Limb (tissue), 2 donors: ENCODE measurements around the gene PCID2.

Experiments
- DNase-seq, 2 donors: peaks; one replicate each; pipeline ENCODE4 v3.0.0-alpha.2; 2016; ENCODE audit errors: extremely low spot score in 2 of 2

The PCID2 gene

GRCh38 chr13:113187883-113188665 is 20.4 kb downstream of the PCID2 start:
- DNase-seq: no peak

DNA sequence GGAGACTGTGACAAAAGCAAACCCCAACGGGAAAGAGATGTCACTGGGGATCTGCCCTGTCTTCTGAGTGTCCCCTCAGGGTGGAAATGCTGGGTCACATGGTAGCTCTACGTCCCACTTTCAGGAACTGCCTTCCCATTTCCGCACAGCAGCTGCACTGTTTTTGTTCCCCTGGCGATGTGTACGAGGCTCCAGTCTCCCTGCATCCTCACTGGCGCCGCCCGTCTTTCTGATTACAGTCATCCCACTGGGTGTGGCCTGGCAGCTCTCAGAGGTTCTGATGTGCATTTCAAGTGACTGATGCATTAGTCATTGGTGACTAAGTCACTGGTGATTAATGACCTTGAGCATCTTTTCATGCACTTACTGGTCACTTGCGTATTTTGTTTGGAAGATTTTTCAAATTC is 21.2 kb downstream of the PCID2 start:
- no peak for DNase-seq

DNA sequence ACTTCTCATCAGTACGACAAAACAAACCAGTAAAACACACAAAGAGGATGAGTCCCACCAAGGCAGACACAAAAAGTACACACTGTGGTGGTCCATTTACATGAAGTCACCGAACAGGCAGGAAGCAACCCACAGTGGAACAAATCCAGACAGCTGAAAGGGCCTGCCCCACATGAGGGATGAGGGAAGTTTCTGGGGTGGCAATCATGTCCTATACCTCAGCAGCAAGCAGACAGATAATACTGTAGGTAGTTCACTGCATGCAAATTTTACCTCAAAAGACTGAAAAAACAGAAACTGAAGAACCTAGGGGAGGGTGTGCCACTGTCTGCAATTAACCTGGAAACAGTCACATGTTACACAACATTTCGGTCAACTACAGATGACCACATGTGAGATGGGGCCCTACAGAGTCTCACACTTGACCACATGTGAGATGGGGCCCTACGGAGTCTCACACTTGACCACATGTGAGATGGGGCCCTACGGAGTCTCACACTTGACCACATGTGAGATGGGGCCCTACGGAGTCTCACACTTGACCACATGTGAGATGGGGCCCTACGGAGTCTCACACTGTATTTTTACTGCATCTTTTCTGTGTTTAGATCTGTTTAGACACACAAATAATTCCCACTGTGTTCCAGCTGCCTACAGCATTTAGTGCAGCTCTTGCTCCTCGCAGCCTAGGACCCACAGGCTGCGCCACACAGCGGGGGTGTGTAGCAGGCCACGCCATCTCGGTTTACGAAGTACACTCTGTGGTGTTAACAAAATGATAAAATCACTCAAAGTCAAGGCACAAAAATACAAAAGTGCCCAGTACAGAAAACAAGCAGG is 22.2 kb downstream of the PCID2 start:
- DNase-seq: no peak

DNA sequence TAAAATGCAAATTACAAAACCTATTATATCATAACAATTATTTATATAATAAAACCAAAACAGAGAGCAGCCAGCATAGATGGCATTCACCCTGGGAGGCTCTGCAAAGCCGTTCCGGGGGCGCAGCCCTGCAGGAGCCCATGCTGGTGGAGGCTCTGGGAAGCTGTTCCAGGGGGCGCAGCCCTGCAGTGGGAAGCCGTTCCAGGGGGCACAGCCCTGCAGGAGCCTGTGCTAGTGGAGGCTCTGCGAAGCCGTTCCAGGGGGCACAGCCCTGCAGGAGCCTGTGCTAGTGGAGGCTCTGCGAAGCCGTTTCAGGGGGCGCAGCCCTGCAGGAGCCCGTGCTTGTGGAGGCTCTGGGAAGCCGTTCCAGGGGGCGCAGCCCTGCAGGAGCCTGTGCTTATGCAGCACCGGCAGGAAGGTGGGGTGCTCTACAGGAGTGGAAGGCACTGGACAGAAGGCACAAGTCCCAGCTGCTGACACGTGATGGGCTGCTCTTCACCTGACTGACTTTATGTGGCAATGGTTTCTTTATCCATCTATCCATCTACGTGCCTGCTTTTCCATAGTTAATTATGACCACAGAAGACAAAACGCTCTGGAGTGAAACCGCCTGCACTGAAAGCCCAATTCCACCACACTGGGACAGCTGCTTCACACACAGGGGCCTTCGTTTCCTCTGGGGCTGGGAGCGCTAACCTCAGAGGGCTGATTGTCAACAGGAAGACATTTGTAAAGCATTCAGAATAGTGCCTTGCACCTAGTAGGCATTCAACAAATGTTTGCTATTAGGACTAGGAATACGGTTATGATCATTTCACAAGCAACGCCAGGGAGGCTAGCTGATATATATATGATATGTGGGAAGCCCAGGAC is 23.7 kb downstream of the PCID2 start:
- no peak for DNase-seq

GRCh38 chr13:113183450-113184129 is 24.9 kb downstream of the PCID2 start:
- DNase-seq: no peak

DNA sequence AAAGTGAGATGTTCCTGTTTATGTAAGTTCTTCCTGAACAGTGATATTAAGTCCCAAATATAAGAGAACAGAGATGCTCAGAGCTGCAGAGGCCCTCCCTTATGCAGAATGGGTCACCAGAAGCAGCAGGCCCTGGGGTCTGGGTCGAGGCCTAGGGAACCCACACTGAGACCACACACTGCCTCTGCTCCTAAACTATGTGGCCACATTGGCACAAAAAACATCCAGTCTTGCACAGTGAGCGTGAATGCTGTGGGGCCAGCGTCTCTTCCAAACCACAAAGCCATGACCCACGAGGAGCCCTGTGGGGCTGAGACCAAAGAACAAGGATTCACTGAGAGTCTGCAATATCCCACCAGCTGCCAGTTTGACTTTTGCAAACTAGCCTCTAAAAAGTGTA is 26.4 kb downstream of the PCID2 start:
- DNase-seq: no peak

DNA sequence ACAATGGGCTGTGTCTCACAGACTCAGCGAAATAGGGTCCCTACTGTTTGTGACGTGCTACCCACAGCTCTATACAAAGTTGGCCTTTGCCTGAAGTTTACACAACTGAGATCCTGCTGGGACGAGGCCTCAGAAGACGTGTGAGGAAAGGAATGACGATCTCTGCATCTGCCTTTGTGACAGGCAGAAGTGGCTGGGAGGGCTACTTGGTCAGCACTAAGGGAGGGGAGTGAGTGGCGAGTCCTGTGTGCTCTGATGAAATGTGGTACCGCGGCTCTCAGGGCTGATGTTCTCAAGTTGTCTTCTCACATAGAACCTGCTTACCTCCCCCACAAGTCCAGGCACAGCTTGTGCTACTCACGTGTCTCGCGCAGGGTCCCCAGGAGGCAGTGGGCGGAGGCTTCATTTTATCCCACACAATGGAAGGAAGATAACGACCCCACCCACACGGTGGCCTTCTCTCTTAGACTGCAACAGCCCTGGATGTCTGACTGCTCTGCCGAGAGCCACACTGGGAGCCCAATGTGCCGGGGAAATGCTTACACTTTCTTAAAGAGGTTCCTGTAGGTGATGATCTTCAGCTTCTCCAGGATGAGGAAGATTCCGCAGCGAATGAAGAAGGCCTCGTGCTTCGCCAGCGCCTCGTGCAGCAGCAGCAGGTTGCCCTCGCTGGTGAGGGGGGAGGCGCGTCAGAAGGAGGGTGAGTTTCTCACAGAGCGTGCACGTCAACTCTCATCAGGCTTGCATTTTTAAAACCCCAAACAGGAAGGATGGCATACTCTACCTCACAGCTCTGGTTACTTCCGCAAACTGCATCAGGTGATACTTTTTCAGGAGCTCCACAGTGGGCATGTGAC is 28.9 kb downstream of the PCID2 start:
- DNase-seq: no peak

DNA sequence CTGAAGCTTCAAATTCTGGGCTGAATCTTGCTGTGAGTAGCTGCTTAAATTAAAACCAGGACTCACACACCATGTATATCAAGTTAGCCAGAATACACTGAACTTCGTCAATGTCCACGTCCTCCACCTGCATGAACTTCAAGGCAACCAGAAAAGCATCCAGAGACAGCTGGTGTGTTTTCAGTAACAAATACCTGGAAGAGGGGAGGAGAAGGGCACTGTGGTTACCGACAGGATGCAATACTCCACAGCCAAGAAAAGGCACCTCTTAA is 29.6 kb downstream of the PCID2 start:
- DNase-seq: no peak

DNA sequence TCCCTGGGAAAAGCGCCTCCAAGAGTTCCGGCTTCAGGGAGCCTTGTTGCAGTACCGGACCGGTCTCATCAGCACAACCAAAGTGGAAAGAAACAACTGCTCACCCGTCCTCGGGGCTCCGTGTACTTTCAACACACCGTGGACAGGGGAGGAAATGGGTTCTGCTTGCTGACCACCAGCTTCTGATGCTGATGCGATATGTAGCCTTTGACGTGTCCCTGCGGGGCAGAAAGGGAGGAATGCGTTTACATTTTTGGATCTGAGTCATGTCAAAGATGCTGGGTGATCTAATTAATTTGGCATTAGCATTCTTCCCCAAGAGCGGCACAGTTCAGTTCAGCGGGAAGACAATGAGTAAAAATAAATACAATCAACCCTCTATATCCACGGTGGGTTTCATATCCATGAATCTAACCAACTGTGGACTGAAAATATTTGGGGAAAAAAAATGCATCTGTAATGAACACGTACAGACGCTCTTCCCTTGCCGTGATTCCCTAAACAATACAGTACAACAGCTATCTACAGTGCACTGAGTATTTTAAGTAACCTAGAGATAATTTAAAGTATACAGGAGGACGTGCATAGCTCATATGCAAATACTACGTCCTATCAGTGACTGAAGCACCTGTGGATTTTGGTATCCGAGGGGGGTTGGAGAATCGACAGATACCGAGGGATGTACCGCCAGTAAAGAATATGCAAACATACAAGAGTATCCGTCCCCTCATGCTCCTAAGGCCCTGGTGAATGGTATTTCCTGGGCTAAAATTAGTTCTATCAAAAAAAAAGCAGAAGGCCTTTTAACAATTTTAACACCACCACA is 30.2 kb downstream of the PCID2 start:
- no peak for DNase-seq

- no peak for DNase-seq
These were observed 31.6 kb downstream of the PCID2 start for GRCh38 chr13:113176822-113177221.

DNA sequence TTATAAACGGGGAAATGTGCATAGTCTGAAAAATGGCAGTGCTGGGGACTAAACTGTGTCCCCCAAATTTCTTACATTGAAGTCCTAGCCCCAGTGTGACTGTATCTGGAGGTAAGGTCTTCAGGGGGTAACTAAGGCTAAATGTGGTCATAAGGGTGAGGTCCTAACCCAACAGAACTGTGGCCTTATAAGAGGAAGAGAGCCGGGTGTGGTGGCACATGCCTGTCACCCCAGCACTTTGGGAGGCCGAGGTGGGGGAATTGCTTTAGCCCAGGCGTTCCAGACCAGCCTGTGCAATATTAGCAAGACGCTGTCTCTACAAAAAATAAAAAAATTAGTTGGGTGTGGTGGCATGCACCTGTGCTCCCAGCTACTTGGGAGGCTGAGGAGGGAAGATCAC is 32.2 kb downstream of the PCID2 start:
- no peak for DNase-seq

DNA sequence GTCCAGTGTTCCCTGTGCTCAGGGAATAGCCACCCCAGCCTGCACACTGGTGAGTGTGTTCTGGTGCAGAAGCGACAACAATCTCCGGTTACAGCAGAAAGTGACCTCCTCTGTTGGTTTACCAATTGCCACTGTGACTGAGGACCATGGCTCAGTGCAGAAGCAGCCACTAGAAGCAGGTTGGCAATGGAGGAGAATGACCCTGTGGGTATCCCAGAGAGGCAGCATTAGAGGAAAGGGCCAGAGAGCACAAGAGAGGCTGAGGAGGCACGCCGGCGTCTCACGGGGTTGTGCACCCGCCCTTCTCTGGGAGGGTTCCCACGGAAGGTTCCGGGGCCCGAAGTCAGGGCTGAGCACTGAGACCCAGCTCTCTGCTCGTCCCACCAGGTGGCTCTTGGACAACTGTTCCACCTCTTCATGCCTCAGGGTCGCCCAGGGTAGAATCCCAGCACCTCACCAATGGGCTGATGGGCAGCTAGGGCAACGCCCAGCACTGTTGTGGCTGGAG is 36.0 kb downstream of the PCID2 start:
- no peak for DNase-seq

- DNase-seq: no peak
These were observed 37.0 kb downstream of the PCID2 start for GRCh38 chr13:113171250-113172125.

DNA sequence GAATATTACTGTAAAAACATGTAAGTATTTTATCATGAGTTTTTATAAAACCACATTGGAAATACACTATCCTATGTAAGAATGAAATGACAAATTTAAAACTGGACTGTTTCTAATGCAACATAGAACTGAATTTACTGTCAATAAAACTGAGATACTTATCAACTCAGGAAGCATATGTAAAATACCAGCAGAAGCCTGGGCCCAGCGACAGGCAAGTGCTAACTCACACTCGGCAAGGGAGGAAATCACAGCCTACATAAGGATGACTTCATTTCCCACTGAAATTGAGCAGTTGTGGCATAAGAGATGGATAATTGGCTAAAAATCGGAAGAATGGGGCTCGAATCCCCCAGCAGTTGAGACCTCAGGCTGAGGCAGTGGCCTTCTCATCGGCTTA is 38.0 kb downstream of the PCID2 start:
- DNase-seq: no peak

DNA sequence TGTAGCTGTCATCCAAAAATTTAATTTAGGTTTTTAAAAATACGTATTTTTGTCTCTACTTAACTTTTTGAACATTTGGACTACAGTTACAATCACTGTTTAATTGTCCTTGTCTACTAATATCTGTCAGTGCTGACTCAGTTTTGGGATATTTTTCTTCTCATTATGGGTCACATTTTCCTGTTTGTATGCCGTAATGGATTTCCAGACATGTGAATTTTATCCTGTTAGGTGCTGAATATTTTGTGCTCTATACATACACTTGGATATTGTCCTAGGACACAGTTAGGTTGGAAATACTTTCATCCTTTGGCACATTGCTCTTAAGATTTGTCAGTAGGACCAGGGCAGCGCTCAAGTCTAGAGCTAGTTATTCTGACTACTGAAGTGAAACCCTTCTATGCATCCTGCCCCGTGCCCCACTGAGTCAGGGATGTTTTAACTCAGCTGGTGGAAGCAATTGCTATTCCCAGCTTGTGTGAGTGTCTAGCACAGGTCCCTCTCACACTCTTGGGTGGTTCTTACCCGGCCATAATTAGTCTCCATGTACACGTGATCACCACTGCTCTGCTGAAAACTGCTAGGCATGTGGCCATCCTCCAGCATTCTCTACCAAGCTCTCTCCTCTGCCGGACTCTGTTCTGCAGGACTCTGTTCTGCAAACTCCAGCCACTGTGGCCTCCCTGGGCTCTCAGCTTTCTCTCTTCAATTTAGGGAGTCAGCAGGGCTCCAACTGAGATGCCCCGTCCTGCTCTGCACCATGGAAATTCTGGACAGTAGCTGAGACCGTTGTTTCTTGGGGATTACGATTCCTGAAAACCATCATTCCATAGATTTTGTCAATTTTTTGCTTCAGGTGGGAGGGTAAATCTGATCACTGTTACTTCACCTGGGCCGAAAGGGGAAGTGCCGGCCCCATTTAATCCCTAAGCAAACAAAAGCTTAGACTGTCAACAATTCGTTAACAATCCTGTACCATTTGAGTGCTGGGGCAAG is 38.9 kb downstream of the PCID2 start:
- DNase-seq: no peak

DNA sequence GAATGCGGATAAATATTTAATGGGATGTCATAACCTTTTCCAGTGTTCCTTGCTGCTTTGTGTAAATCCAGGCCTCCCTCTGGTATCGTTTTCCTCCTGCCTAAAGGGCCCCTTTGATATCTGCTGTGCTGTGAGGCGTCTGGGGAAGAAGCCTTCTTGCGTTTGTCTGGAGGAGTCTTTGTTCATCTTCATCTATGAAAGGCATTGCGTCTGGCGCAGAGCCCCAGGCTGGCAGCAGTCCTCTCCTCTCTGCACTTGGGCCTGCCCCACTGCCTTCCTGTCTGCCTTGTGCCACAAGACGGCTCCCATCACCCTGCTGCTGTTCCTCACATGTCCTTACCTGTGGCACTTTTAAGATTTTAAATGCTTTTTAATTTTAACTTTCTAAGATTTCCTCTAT is 40.3 kb downstream of the PCID2 start:
- no peak for DNase-seq

GRCh38 chr13:113167575-113167974 is 40.9 kb downstream of the PCID2 start:
- no peak for DNase-seq
